ENCODE results near the gene GNAI3.
"Not testable (repeated sequence)": the region's sequence is repeated elsewhere in the genome, so short reads cannot be mapped to it uniquely, and the experiment has no call there.

Gene GNAI3

DNA sequence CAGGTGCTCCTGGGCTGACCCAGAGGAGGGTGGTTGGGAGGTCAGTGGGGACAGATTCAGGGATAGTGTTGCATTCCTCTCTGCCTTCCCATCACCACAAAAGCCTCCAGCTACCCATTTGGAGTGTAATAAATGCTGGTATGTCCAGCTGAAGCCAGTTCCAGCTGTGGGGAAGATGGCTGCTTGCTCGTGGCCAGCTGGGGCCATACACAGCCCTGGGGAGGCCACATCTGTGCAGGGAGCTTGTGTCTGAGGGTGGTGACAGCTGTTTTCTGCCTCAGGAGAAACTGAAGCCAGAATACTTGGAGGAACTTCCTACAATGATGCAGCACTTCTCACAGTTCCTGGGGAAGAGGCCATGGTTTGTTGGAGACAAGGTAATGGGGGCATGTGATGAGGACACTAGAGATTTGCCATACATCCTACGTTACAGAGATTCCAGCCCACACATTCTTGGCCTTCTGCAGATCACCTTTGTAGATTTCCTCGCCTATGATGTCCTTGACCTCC lies 110.2 kb downstream of the GNAI3 start:
- no peak overlapping the region for H3K4me3 ChIP-seq (ENCODE audit: low read depth, low read length, poor library complexity, severe bottlenecking)
- no peak overlapping the region for H3K4me2 ChIP-seq (ENCODE audit: low read length)
- H4K20me1 ChIP-seq (ENCODE audit: insufficient read depth, low read length): no peaks in the 10 kb centered on the region
- H3K9ac ChIP-seq (ENCODE audit: low read length): no peak overlapping the region
- no peaks in the 10 kb centered on the region for H3K36me3 ChIP-seq (ENCODE audit: insufficient read depth, low read length)
- no peak overlapping the region for H3K27ac ChIP-seq (ENCODE audit: low read depth, low read length, poor library complexity, severe bottlenecking)
- TF ChIP-seq, protein P1, sequence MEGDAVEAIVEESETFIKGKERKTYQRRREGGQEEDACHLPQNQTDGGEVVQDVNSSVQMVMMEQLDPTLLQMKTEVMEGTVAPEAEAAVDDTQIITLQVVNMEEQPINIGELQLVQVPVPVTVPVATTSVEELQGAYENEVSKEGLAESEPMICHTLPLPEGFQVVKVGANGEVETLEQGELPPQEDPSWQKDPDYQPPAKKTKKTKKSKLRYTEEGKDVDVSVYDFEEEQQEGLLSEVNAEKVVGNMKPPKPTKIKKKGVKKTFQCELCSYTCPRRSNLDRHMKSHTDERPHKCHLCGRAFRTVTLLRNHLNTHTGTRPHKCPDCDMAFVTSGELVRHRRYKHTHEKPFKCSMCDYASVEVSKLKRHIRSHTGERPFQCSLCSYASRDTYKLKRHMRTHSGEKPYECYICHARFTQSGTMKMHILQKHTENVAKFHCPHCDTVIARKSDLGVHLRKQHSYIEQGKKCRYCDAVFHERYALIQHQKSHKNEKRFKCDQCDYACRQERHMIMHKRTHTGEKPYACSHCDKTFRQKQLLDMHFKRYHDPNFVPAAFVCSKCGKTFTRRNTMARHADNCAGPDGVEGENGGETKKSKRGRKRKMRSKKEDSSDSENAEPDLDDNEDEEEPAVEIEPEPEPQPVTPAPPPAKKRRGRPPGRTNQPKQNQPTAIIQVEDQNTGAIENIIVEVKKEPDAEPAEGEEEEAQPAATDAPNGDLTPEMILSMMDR (IDR thresholded peaks at IDR 0.05; ENCODE audit: low read length): no peak
- no peak for TF ChIP-seq EZH2 (IDR thresholded peaks at IDR 0.05; ENCODE audit: borderline replicate concordance, low read length)
- no peaks in the 10 kb centered on the region for H3F3A ChIP-seq (ENCODE audit: insufficient read depth, low read length)
- peaks cover 13% of the 10 kb centered on the region for H3K4me1 ChIP-seq (ENCODE audit: insufficient read depth, low read length, severe bottlenecking)
- H3K79me2 ChIP-seq (ENCODE audit: insufficient read depth, low read length): no peaks in the 10 kb centered on the region
- no peaks in the 10 kb centered on the region for H3K9me3 ChIP-seq (ENCODE audit: low read length)
- no peak overlapping the region for H2AFZ ChIP-seq (ENCODE audit: low read length)
- H3K9me2 ChIP-seq (ENCODE audit: low read depth, low read length): no peaks in the 10 kb centered on the region
- peaks cover 8% of the 10 kb centered on the region; the same call in 1 of the 2 replicates for H3K27me3 ChIP-seq (ENCODE audit: insufficient read depth, low read length)

DNA sequence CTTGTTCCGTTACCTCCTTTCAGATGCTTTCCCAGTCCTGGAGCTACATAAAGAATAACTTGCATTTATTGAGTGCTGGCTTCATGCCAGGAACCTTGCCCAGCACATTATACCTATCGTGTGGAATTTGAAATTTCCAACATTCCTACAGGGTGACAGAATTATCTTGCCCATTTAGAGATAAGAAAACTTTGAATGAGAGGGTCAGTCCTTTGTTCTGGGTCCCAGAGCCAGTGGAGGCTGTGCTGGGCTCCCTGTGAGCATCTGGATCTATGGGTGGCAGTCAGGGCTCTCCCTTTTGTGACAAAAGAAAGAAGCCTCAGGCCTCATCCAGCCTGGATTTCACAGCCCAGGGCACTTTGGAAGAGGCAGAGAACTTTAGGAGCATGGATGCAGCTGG lies 110.7 kb downstream of the GNAI3 start:
- H3K9ac ChIP-seq (ENCODE audit: low read length): no peak overlapping the region
- H3K4me1 ChIP-seq (ENCODE audit: insufficient read depth, low read length, severe bottlenecking): peaks cover 13% of the 10 kb centered on the region

DNA sequence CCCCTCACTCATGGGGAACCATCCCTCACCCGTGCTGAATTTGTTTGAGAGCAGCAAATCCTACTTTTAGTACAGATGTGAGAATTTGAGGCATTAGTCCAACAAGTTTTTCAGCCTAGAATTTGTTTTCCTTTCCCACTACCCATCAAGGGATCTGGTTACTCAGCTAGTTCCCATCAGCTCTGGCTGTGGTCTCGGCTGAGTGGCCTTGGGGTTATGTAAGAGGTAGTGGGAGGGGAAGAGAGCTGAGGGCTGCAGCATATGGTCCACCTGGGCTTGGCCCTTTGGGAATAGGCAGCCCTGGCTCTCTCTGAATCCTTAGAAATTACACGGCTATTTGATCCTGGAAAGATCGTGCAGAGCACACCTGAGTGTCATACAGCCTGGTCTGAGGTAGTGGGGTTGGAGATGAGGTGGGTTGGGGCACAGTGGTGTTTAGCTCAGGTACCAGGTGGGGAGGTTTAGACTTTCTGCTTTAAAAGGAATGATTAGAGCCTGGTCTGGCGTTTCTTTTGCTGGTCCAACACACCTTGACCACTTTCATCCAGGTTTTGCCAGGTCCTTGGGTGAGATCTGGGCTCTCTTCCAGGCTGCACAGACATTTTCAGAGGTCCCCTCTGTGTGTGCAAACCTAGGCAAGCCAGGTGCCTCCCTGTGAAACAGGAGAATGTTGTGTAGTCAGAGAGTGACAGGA lies 111.7 kb downstream of the GNAI3 start:
- TF ChIP-seq EZH2 (IDR thresholded peaks at IDR 0.05; ENCODE audit: borderline replicate concordance, low read length): no peak
- Histone ChIP-seq H3K27me3 (ENCODE audit: insufficient read depth, low read length) (peaks cover under 1% of the 10 kb centered on the region; the same call in 1 of the 2 replicates), H3K4me2 (ENCODE audit: low read length) (no peak overlapping the region), H3K79me2 (ENCODE audit: insufficient read depth, low read length) (no peaks in the 10 kb centered on the region), H3K27ac (ENCODE audit: low read depth, low read length, poor library complexity, severe bottlenecking) (no peak overlapping the region), H3F3A (ENCODE audit: insufficient read depth, low read length) (no peaks in the 10 kb centered on the region), H3K9me2 (ENCODE audit: low read depth, low read length) (no peaks in the 10 kb centered on the region), H3K36me3 (ENCODE audit: insufficient read depth, low read length) (no peaks in the 10 kb centered on the region), H3K4me3 (ENCODE audit: low read depth, low read length, poor library complexity, severe bottlenecking) (no peak overlapping the region), H3K4me1 (ENCODE audit: insufficient read depth, low read length, severe bottlenecking) (peaks cover 11% of the 10 kb centered on the region), H2AFZ (ENCODE audit: low read length) (no peak overlapping the region), H3K9ac (ENCODE audit: low read length) (no peak overlapping the region), H4K20me1 (ENCODE audit: insufficient read depth, low read length) (no peaks in the 10 kb centered on the region), H3K9me3 (ENCODE audit: low read length) (no peaks in the 10 kb centered on the region)

More for the DNA sequence above, 110.7 kb downstream of the GNAI3 start:
- Histone ChIP-seq H3F3A (ENCODE audit: insufficient read depth, low read length) (no peaks in the 10 kb centered on the region), H3K36me3 (ENCODE audit: insufficient read depth, low read length) (no peaks in the 10 kb centered on the region), H3K4me3 (ENCODE audit: low read depth, low read length, poor library complexity, severe bottlenecking) (no peak overlapping the region), H3K9me3 (ENCODE audit: low read length) (no peaks in the 10 kb centered on the region), H3K79me2 (ENCODE audit: insufficient read depth, low read length) (no peaks in the 10 kb centered on the region), H3K27ac (ENCODE audit: low read depth, low read length, poor library complexity, severe bottlenecking) (no peak overlapping the region), H4K20me1 (ENCODE audit: insufficient read depth, low read length) (no peaks in the 10 kb centered on the region), H2AFZ (ENCODE audit: low read length) (no peak overlapping the region), H3K27me3 (ENCODE audit: insufficient read depth, low read length) (peaks cover 8% of the 10 kb centered on the region; the same call in 1 of the 2 replicates), H3K9me2 (ENCODE audit: low read depth, low read length) (no peaks in the 10 kb centered on the region), H3K4me2 (ENCODE audit: low read length) (no peak overlapping the region)
- no peak for TF ChIP-seq EZH2 (IDR thresholded peaks at IDR 0.05; ENCODE audit: borderline replicate concordance, low read length)
- TF ChIP-seq, protein P1 (IDR thresholded peaks at IDR 0.05; ENCODE audit: low read length): no peak

DNA sequence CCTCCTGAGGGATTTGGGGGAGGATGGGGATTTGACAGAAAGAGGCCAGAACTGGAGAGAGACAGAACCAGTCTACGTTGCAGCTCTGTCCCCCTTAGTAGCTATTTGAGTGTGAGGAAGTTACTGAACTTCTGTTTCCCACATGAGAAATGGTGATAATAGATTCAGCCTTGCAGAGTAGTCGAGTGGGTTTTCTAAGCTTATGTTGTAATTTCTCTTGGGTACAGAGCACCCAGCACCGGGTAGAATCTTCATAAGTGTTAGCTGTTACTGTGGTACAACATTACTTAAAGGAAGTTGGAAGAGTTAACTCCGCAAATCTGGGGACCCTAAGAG lies 112.2 kb downstream of the GNAI3 start:
- H3K36me3 ChIP-seq (ENCODE audit: insufficient read depth, low read length); H3K9me3 ChIP-seq (ENCODE audit: low read length); H3K4me1 ChIP-seq (ENCODE audit: insufficient read depth, low read length, severe bottlenecking); H3K4me2 ChIP-seq (ENCODE audit: low read length); H2AFZ ChIP-seq (ENCODE audit: low read length); H3K79me2 ChIP-seq (ENCODE audit: insufficient read depth, low read length); H3K9me2 ChIP-seq (ENCODE audit: low read depth, low read length); H3F3A ChIP-seq (ENCODE audit: insufficient read depth, low read length); H3K27me3 ChIP-seq (ENCODE audit: insufficient read depth, low read length); H3K4me3 ChIP-seq (ENCODE audit: low read depth, low read length, poor library complexity, severe bottlenecking); H4K20me1 ChIP-seq (ENCODE audit: insufficient read depth, low read length); H3K27ac ChIP-seq (ENCODE audit: low read depth, low read length, poor library complexity, severe bottlenecking); H3K9ac ChIP-seq (ENCODE audit: low read length): not testable (repeated sequence)
